IPS-15b (cell line): ENCODE results near the gene ZNF716.
"Not testable (repeated sequence)": the region's sequence is repeated elsewhere in the genome, so short reads cannot be mapped to it uniquely, and the experiment has no call there.

Source experiments
- H3K27me3 ChIP-seq: one replicate; pipeline ENCODE4 v1.6.1; 2013; ENCODE audit warnings: low read length; ENCODE audit not compliant: control insufficient read depth, insufficient read depth
- H3K36me3 ChIP-seq: one replicate; pipeline ENCODE4 v1.6.1; 2013; ENCODE audit warnings: low read length; ENCODE audit not compliant: control insufficient read depth, insufficient read depth
- H3K4me1 ChIP-seq: one replicate; pipeline ENCODE4 v1.6.1; 2013; ENCODE audit warnings: mild to moderate bottlenecking, low read length; ENCODE audit not compliant: control insufficient read depth, insufficient read depth
- H3K4me3 ChIP-seq: one replicate; pipeline ENCODE4 v1.5.1; 2013; ENCODE audit warnings: low read depth, low read length
- H3K9ac ChIP-seq: one replicate; pipeline ENCODE4 v1.6.1; 2013; ENCODE audit warnings: low read depth, mild to moderate bottlenecking, low read length
- H3K9me3 ChIP-seq: one replicate; pipeline ENCODE4 v1.6.1; 2013; ENCODE audit warnings: mild to moderate bottlenecking, low read length; ENCODE audit not compliant: control insufficient read depth, insufficient read depth

ZNF716 gene

DNA sequence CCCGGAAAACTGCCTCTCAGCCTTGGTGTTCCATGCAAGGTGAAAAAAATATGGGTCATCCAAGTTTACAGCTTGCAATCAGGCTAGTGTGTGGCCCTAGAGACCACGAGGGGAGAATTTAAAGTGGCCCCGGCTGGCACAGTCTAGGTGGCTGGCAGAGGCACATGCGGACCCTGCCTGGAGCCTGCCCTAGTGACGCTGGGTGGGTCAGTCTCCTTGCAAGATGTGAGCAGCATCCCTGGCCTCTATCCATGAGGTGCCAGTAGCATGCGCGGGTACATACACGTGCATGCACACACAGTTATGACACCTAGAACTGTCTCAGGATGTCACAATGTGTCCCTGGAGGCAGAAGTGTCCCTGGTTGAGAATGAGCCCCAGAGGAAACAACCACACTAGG is 22.4 kb upstream of the ZNF716 start:
- no peaks in the 10 kb centered on the region for H3K27me3 ChIP-seq
- no peak overlapping the region for H3K4me3 ChIP-seq
- no peaks in the 10 kb centered on the region for H3K36me3 ChIP-seq
- H3K9me3 ChIP-seq = peaks cover 10% of the 10 kb centered on the region
- H3K4me1 ChIP-seq = no peaks in the 10 kb centered on the region
- H3K9ac ChIP-seq = no peak overlapping the region

DNA sequence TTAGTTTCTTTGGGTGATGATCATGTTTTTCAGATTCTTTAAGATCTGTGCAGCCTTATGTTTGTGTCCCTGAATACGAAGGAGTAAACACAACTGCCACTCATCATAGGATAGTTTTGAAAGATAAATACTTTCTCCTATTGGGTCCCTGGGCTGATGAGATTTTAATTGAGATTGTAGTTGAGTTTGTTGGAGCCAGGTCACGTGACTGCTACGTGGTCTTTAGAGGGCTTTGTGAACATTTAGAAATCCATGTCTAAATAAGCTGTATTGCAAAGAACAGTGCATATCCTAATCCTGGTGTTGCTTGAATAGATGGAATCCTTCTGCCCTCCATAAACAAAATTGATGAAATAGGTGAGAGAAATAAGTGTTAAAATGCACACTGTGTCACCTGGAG is 17.4 kb upstream of the ZNF716 start:
- no peak overlapping the region for H3K4me3 ChIP-seq
- no peaks in the 10 kb centered on the region for H3K4me1 ChIP-seq
- H3K9ac ChIP-seq = no peak overlapping the region
- peaks cover 8% of the 10 kb centered on the region for H3K9me3 ChIP-seq
- H3K36me3 ChIP-seq = no peaks in the 10 kb centered on the region
- H3K27me3 ChIP-seq = no peaks in the 10 kb centered on the region

DNA sequence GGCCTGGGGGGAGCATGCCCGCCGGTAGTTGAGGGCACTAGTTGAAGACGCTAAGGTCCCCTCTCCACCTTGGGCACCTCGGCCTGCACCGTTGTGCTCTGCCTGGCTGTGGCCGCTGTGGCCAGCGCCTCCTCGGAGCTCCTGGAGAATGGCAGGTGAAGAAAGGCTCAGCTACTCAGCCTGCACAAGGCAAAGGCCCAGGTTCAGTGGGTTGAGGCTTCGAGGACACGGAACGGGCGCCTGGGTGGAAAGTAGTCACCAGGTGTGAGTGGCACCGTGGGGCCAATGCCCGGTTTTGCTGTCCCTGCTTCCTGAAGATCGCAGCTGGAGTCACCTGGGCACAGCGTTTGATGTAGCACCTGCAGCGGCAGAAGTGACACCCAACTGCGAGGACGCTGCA is 12.4 kb upstream of the ZNF716 start:
- Histone ChIP-seq H3K9ac (no peak overlapping the region), H3K27me3 (no peaks in the 10 kb centered on the region), H3K36me3 (no peaks in the 10 kb centered on the region), H3K4me1 (no peaks in the 10 kb centered on the region), H3K9me3 (peaks cover 25% of the 10 kb centered on the region), H3K4me3 (no peak overlapping the region)

GRCh38 chr7:57438244-57438643 is 11.7 kb upstream of the ZNF716 start:
- Histone ChIP-seq H3K4me3 (no peak overlapping the region), H3K36me3 (no peaks in the 10 kb centered on the region), H3K27me3 (no peaks in the 10 kb centered on the region), H3K4me1 (no peaks in the 10 kb centered on the region), H3K9me3 (peaks cover 30% of the 10 kb centered on the region), H3K9ac (no peak overlapping the region)

DNA sequence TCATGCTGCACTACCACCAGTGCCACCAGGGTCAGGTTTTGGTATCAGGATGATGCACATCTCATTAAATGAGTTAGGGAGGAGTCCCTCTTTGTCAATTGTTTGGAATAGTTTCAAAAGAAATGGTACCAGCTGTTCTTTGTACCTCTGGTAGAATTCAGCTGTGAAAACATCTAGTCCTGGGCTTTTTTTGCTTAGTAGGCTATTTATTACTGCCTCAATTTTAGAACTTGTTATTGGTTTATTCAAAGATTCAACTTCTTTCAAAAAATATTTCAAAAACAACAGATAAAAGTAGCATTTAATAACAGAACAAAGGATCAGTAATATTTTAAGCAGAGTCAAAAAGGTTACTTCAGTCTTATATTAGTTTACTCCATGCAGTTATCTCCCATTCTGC is 6.4 kb upstream of the ZNF716 start:
- no peaks in the 10 kb centered on the region for H3K4me1 ChIP-seq

GRCh38 chr7:57469186-57469828 is 19.3 kb downstream of the ZNF716 start:
- not testable (repeated sequence) for H3K36me3 ChIP-seq, H3K4me1 ChIP-seq, H3K27me3 ChIP-seq, H3K9ac ChIP-seq, H3K4me3 ChIP-seq
- peaks cover 32% of the 10 kb centered on the region for H3K9me3 ChIP-seq

More for the DNA sequence above, 6.4 kb upstream of the ZNF716 start:
- H3K36me3 ChIP-seq = no peaks in the 10 kb centered on the region
- H3K27me3 ChIP-seq = no peaks in the 10 kb centered on the region
- peaks cover 28% of the 10 kb centered on the region for H3K9me3 ChIP-seq
- no peak overlapping the region for H3K9ac ChIP-seq
- H3K4me3 ChIP-seq = no peak overlapping the region

- not testable (repeated sequence) for H3K4me3 ChIP-seq, H3K4me1 ChIP-seq, H3K27me3 ChIP-seq, H3K9me3 ChIP-seq, H3K9ac ChIP-seq, H3K36me3 ChIP-seq
Observed at GRCh38 chr7:57480304-57480703, 30.3 kb downstream of the ZNF716 start.

DNA sequence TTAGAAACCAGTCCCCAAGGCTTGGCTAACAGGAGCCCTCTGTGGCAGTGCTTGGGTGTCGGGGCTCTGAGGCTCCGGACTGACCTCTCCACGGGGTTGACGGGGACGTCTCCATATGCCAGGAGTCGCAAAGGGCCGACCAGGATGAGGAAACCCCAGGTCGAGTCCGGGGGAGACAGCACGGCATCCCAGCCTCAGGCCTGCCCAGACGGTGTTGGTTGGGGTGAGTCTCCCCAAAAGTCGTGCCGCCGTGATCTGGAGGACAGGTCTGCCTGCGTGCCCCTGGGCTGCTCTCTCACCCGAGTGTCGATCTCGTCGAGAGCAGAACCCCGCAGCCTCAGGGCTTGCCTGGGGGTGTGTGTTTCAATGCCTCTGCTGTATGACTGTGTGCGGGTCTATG is 35.0 kb downstream of the ZNF716 start:
- H3K27me3 ChIP-seq, H3K4me3 ChIP-seq, H3K9ac ChIP-seq, H3K36me3 ChIP-seq, H3K4me1 ChIP-seq: not testable (repeated sequence)
- H3K9me3 ChIP-seq = peaks cover 31% of the 10 kb centered on the region

GRCh38 chr7:57487957-57488356 is 38.0 kb downstream of the ZNF716 start:
- H3K36me3 ChIP-seq = no peaks in the 10 kb centered on the region
- H3K9ac ChIP-seq = no peak overlapping the region
- no peaks in the 10 kb centered on the region for H3K27me3 ChIP-seq
- no peaks in the 10 kb centered on the region for H3K4me1 ChIP-seq
- H3K4me3 ChIP-seq = no peak overlapping the region
- peaks cover 39% of the 10 kb centered on the region for H3K9me3 ChIP-seq

DNA sequence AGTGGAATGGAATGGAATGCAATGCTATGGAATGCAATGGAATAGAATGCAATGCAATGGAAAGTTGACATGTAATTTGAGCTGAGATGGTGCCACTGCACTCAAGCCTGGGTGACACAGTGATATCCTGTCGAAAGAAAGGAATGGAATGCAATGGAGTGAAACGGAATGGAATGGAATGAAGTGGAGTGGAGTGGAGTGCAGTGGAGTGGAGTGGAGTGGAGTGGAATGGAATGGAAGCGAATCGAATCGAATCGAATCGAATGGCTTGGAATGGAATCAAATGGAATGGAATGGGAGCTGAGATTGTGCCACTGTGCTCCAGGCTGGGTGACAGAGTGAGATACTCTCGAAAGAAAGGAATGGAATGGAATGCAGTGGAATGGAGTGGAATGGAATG is 45.1 kb downstream of the ZNF716 start:
- not testable (repeated sequence) for H3K36me3 ChIP-seq, H3K4me3 ChIP-seq, H3K27me3 ChIP-seq, H3K4me1 ChIP-seq, H3K9ac ChIP-seq
- peaks cover 32% of the 10 kb centered on the region for H3K9me3 ChIP-seq

DNA sequence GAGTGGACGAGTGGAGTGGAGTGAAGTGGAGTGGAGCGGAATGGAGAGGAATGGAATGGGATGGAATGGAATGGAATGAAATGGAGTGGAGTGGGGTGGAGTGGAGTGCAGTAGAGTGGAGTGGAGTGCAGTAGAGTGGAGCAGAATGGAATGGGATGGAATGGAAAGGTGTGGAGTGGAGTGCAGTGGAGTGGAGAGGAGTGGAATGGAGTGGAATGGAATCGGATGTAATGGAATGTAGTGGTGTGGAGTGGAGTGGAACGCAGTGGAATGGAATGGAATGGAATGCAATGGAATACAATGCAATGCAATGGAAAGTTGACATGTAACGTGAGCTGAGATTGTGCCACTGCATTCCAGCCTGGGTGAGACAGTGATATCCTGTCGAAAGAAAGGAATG is 46.4 kb downstream of the ZNF716 start:
- no peak overlapping the region for H3K9ac ChIP-seq
- no peaks in the 10 kb centered on the region for H3K4me1 ChIP-seq
- no peak overlapping the region for H3K4me3 ChIP-seq
- no peaks in the 10 kb centered on the region for H3K27me3 ChIP-seq
- peaks cover 31% of the 10 kb centered on the region for H3K9me3 ChIP-seq
- no peaks in the 10 kb centered on the region for H3K36me3 ChIP-seq

GRCh38 chr7:57505176-57505575 is 55.2 kb downstream of the ZNF716 start:
- no peaks in the 10 kb centered on the region for H3K27me3 ChIP-seq
- no peaks in the 10 kb centered on the region for H3K36me3 ChIP-seq
- H3K9me3 ChIP-seq = peaks cover 15% of the 10 kb centered on the region
- H3K4me1 ChIP-seq = no peaks in the 10 kb centered on the region
- H3K4me3 ChIP-seq = no peak overlapping the region
- no peak overlapping the region for H3K9ac ChIP-seq
